Hair follicle dermal papilla cell (primary cell): Measurements from ENCODE around the gene PDGFRA. TPM values are rescaled to one million over a fixed set of nuclear protein-coding genes. Genes with fewer than 3 reads are reported as not detected.

Source experiments
- total RNA-seq: library from RNA; depleted of rRNA; stranded (reverse); fragments of >200 nt; gene quantifications from 2 replicates; pipeline ENCODE4 v1.2.3, GENCODE V29; 2012

PDGFRA gene
- 519 and 737 TPM in 2 replicates for total RNA-seq

GRCh38 chr4:54228961-54229501, at the start of gene PDGFRA:
TSS of gene PDGFRA (plus strand) at chr4:54229293. CDS start at chr4:54258769, 29,476 bp downstream.

Other genes starting within 250 kb of the PDGFRA start
- 44.0 and 52.9 TPM in 2 replicates for gene CHIC2, start 164.7 kb upstream of the PDGFRA start, total RNA-seq
- not detected in 2 replicates for gene GSX2, start 129.1 kb upstream of the PDGFRA start, total RNA-seq